MM.1S (cell line): ENCODE measurements around the gene DPY19L3.
"Not testable (repeated sequence)": the region's sequence is repeated elsewhere in the genome, so short reads cannot be mapped to it uniquely, and the experiment has no call there.

Experiments used
- DNase-seq: peaks from one replicate; pipeline ENCODE4 v3.0.0-alpha.2; 2015
- H2AFZ ChIP-seq: fragments of 300-600 bp; sonication (generic); 2 replicates; pipeline ENCODE4 v1.6.0; 2016; ENCODE audit warnings: antibody characterized with exemption, low read length
- H3F3A ChIP-seq: fragments of 300-600 bp; sonication (generic); 2 replicates; pipeline ENCODE4 v1.6.1; 2016; ENCODE audit warnings: mild to moderate bottlenecking, antibody characterized with exemption, low read length, moderate library complexity, mixed read lengths; ENCODE audit not compliant: insufficient read depth
- H3K27ac ChIP-seq: fragments of 300-600 bp; sonication (generic); 2 replicates; pipeline ENCODE4 v1.5.1; 2016; ENCODE audit warnings: mild to moderate bottlenecking, low read length
- H3K27me3 ChIP-seq: fragments of 300-600 bp; sonication (generic); replicated peaks from 2 replicates; pipeline ENCODE4 v1.6.0; 2016; ENCODE audit warnings: low read length; ENCODE audit not compliant: insufficient read depth
- H3K36me3 ChIP-seq: fragments of 300-600 bp; sonication (generic); replicated peaks from 2 replicates; pipeline ENCODE4 v1.6.1; 2016; ENCODE audit warnings: mild to moderate bottlenecking, low read length, mixed read lengths; ENCODE audit not compliant: insufficient read depth
- H3K4me1 ChIP-seq: fragments of 300-600 bp; sonication (generic); 2 replicates; pipeline ENCODE4 v1.6.1; 2016; ENCODE audit warnings: low read length, mixed read lengths
- H3K4me2 ChIP-seq: fragments of 300-600 bp; sonication (generic); 2 replicates; pipeline ENCODE4 v1.6.0; 2016; ENCODE audit warnings: low read depth, low read length
- H3K4me3 ChIP-seq: fragments of 300-600 bp; sonication (generic); 2 replicates; pipeline ENCODE4 v1.5.1; 2016; ENCODE audit warnings: low read length, mixed read lengths
- H3K79me2 ChIP-seq: fragments of 300-600 bp; sonication (generic); 2 replicates; pipeline ENCODE4 v1.6.1; 2016; ENCODE audit warnings: mixed run types, low read length, mixed read lengths
- H3K9ac ChIP-seq: fragments of 300-600 bp; sonication (generic); 2 replicates; pipeline ENCODE4 v1.6.1; 2016; ENCODE audit warnings: low read length, mixed read lengths
- H3K9me2 ChIP-seq: fragments of 300-600 bp; sonication (generic); replicated peaks from 2 replicates; pipeline ENCODE4 v1.6.1; 2016; ENCODE audit warnings: mild to moderate bottlenecking, low read length, mixed read lengths; ENCODE audit not compliant: insufficient read depth
- H3K9me3 ChIP-seq: fragments of 300-600 bp; sonication (generic); replicated peaks from 2 replicates; pipeline ENCODE4 v1.6.1; 2016; ENCODE audit warnings: mild to moderate bottlenecking, low read length, mixed read lengths; ENCODE audit not compliant: insufficient read depth
- H4K20me1 ChIP-seq: fragments of 300-600 bp; sonication (generic); 2 replicates; pipeline ENCODE4 v1.6.1; 2016; ENCODE audit warnings: mild to moderate bottlenecking, low read length, moderate library complexity, mixed read lengths; ENCODE audit not compliant: insufficient read depth
- EZH2 ChIP-seq: fragments of 300-600 bp; sonication (generic); optimal IDR thresholded peaks from 2 replicates; pipeline ENCODE3; 2017; ENCODE audit warnings: low read depth, mild to moderate bottlenecking, antibody characterized with exemption, low read length, mixed read lengths
- EZH2phosphoT487 ChIP-seq: fragments of 300-600 bp; sonication (generic); IDR thresholded peaks from 2 replicates; pipeline ENCODE4 v1.6.1; 2018; ENCODE audit warnings: antibody characterized with exemption, low read length
- TF ChIP-seq, protein P1 (sequence below): fragments of 300-600 bp; sonication (generic); IDR thresholded peaks from 2 replicates; pipeline ENCODE4 v1.5.1; 2016; ENCODE audit warnings: antibody characterized with exemption, low read length, mixed read lengths

DPY19L3 gene

DNA sequence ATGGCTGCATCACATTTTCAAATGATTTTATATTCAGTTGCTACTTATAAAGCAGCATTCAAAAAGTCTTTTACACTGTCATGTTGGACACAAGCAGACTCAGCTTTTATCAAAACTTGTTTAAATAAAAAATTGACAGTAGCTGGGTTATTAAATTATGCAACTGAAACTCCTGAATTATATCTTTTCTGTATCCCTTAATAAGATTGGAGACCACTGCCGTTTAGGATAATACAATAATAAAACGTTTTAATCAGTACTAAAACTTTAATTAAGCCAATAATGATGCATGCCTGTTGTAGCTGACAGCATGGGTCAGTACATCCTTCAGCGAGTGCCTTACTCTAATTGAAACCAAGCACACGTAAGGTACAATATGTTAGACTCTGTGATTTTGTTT is 78.0 kb downstream of the DPY19L3 start:
- Histone ChIP-seq H3F3A (no peaks in the 10 kb centered on the region), H3K27me3 (no peaks in the 10 kb centered on the region), H3K4me2 (no peak overlapping the region), H3K79me2 (no peaks in the 10 kb centered on the region), H4K20me1 (no peaks in the 10 kb centered on the region), H3K9me3 (no peaks in the 10 kb centered on the region), H2AFZ (no peak overlapping the region), H3K9ac (no peak overlapping the region), H3K4me3 (no peak overlapping the region), H3K9me2 (no peaks in the 10 kb centered on the region), H3K4me1 (no peaks in the 10 kb centered on the region), H3K36me3 (no peaks in the 10 kb centered on the region), H3K27ac (no peak overlapping the region)
- no peak for DNase-seq
- TF ChIP-seq, protein P1, sequence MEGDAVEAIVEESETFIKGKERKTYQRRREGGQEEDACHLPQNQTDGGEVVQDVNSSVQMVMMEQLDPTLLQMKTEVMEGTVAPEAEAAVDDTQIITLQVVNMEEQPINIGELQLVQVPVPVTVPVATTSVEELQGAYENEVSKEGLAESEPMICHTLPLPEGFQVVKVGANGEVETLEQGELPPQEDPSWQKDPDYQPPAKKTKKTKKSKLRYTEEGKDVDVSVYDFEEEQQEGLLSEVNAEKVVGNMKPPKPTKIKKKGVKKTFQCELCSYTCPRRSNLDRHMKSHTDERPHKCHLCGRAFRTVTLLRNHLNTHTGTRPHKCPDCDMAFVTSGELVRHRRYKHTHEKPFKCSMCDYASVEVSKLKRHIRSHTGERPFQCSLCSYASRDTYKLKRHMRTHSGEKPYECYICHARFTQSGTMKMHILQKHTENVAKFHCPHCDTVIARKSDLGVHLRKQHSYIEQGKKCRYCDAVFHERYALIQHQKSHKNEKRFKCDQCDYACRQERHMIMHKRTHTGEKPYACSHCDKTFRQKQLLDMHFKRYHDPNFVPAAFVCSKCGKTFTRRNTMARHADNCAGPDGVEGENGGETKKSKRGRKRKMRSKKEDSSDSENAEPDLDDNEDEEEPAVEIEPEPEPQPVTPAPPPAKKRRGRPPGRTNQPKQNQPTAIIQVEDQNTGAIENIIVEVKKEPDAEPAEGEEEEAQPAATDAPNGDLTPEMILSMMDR, result no peak
- TF ChIP-seq EZH2 (no peak), EZH2phosphoT487 (no peak)

- no peaks in the 10 kb centered on the region for H3K27me3 ChIP-seq
- H3K79me2 ChIP-seq, result no peaks in the 10 kb centered on the region
- DNase-seq, result no peak
- H3F3A ChIP-seq, result no peaks in the 10 kb centered on the region
- no peaks in the 10 kb centered on the region for H4K20me1 ChIP-seq
- H2AFZ ChIP-seq, result no peak overlapping the region
- H3K9me2 ChIP-seq, result no peaks in the 10 kb centered on the region
- H3K27ac ChIP-seq, result no peak overlapping the region
- no peak overlapping the region for H3K4me2 ChIP-seq
- H3K9ac ChIP-seq, result no peak overlapping the region
- no peaks in the 10 kb centered on the region for H3K4me1 ChIP-seq
- no peaks in the 10 kb centered on the region for H3K9me3 ChIP-seq
- H3K4me3 ChIP-seq, result no peak overlapping the region
- H3K36me3 ChIP-seq, result no peaks in the 10 kb centered on the region
- no peak for TF ChIP-seq EZH2
These were observed 84.4 kb downstream of the DPY19L3 start for GRCh38 chr19:32489971-32490370.

GRCh38 chr19:32497391-32497790 is 91.8 kb downstream of the DPY19L3 start:
- no peak overlapping the region for H3K27ac ChIP-seq
- H2AFZ ChIP-seq, result no peak overlapping the region
- no peaks in the 10 kb centered on the region for H3K27me3 ChIP-seq
- no peak overlapping the region for H3K4me2 ChIP-seq
- no peaks in the 10 kb centered on the region for H4K20me1 ChIP-seq
- H3K4me1 ChIP-seq, result no peaks in the 10 kb centered on the region
- no peaks in the 10 kb centered on the region for H3F3A ChIP-seq
- H3K4me3 ChIP-seq, result no peak overlapping the region
- no peaks in the 10 kb centered on the region for H3K9me2 ChIP-seq
- H3K9ac ChIP-seq, result no peak overlapping the region
- no peaks in the 10 kb centered on the region for H3K79me2 ChIP-seq
- no peak for TF ChIP-seq EZH2phosphoT487
- TF ChIP-seq EZH2, result no peak
- TF ChIP-seq, protein P1, result no peak
- no peaks in the 10 kb centered on the region for H3K9me3 ChIP-seq
- no peaks in the 10 kb centered on the region for H3K36me3 ChIP-seq
- DNase-seq, result no peak

DNA sequence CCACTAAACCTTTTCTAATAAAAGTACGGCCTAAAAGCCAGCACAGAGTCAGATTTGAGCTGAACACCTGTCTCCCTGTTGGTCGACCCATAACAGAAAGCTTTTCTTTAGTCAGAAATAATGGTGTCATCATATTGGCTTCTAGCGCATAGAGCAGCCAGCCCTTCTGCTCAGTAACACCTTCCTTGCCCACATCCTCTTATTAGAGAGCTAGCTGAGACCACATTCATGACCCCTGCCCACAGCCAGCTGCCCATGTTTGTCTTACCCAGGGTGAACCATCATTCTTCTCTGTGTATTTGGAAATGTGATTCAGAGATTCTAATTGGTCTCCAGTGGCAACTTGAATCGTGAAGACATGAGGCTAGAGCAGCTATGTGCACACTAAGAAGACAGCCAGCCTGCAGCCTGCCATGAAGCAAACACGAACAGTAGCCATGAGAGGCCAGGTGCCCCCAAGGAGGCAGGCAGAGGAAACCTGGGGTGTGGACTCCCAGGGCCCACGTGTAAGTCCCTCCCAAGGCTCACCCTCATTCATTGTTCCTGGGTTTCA is 93.2 kb downstream of the DPY19L3 start:
- H2AFZ ChIP-seq, result no peak overlapping the region
- no peak overlapping the region for H3K9ac ChIP-seq
- no peak for TF ChIP-seq EZH2
- TF ChIP-seq, protein P1, result no peak
- TF ChIP-seq EZH2phosphoT487, result no peak
- no peaks in the 10 kb centered on the region for H3K27me3 ChIP-seq
- no peaks in the 10 kb centered on the region for H3K4me1 ChIP-seq
- DNase-seq, result no peak
- no peak overlapping the region for H3K4me2 ChIP-seq
- no peaks in the 10 kb centered on the region for H4K20me1 ChIP-seq
- no peaks in the 10 kb centered on the region for H3F3A ChIP-seq
- no peak overlapping the region for H3K27ac ChIP-seq
- H3K36me3 ChIP-seq, result no peaks in the 10 kb centered on the region
- H3K9me2 ChIP-seq, result no peaks in the 10 kb centered on the region
- no peak overlapping the region for H3K4me3 ChIP-seq
- H3K9me3 ChIP-seq, result no peaks in the 10 kb centered on the region
- no peaks in the 10 kb centered on the region for H3K79me2 ChIP-seq

GRCh38 chr19:32512498-32512897 is 106.9 kb downstream of the DPY19L3 start:
- H3K4me3 ChIP-seq, DNase-seq, H3K27ac ChIP-seq, H4K20me1 ChIP-seq, H3K4me2 ChIP-seq, H3K9ac ChIP-seq, H3K4me1 ChIP-seq, H3K79me2 ChIP-seq, H3F3A ChIP-seq, H3K27me3 ChIP-seq, H3K36me3 ChIP-seq, H2AFZ ChIP-seq, H3K9me3 ChIP-seq, H3K9me2 ChIP-seq: not testable (repeated sequence)
